ENCODE measurements around the gene ABTB2.

Gene ABTB2

GRCh38 chr11:34206407-34207300 lies 151.2 kb downstream of the ABTB2 start:
- no peak for DNase-seq

- no peak for DNase-seq
These were observed 152.3 kb downstream of the ABTB2 start for GRCh38 chr11:34205326-34206035.

GRCh38 chr11:34204396-34205279 lies 153.2 kb downstream of the ABTB2 start:
- no peak for DNase-seq

GRCh38 chr11:34203377-34203871 lies 154.4 kb downstream of the ABTB2 start:
- no peak for DNase-seq

- DNase-seq: no peak
These were observed 156.7 kb downstream of the ABTB2 start for GRCh38 chr11:34201129-34201528.

GRCh38 chr11:34199525-34199924 lies 158.3 kb downstream of the ABTB2 start:
- no peak for DNase-seq

GRCh38 chr11:34198523-34198922 lies 159.3 kb downstream of the ABTB2 start:
- no peak for DNase-seq

- no peak for DNase-seq
These were observed 160.6 kb downstream of the ABTB2 start for GRCh38 chr11:34197256-34197655.

- no peak for DNase-seq
These were observed 163.1 kb downstream of the ABTB2 start for GRCh38 chr11:34194576-34195335.

- no peak for DNase-seq
These were observed 165.1 kb downstream of the ABTB2 start for GRCh38 chr11:34192481-34193401.

GRCh38 chr11:34191578-34191977 lies 166.2 kb downstream of the ABTB2 start:
- no peak for DNase-seq

GRCh38 chr11:34190192-34191139 lies 167.3 kb downstream of the ABTB2 start:
- DNase-seq: no peak

- no peak for DNase-seq
These were observed 168.6 kb downstream of the ABTB2 start for GRCh38 chr11:34189191-34189590.

GRCh38 chr11:34188181-34188580 lies 169.6 kb downstream of the ABTB2 start:
- no peak for DNase-seq

GRCh38 chr11:34185926-34186841 lies 171.6 kb downstream of the ABTB2 start:
- DNase-seq: no peak

GRCh38 chr11:34184505-34185015 lies 173.2 kb downstream of the ABTB2 start:
- no peak for DNase-seq

GRCh38 chr11:34183848-34184391 lies 173.9 kb downstream of the ABTB2 start:
- no peak for DNase-seq
